Measurements from ENCODE around the gene MRGPRF. TPM values are rescaled to one million over a fixed set of nuclear protein-coding genes. Genes with fewer than 3 reads are reported as not detected.

The MRGPRF gene
- total RNA-seq, 1 experiment from 2014 or later, result 0.76 TPM

DNA sequence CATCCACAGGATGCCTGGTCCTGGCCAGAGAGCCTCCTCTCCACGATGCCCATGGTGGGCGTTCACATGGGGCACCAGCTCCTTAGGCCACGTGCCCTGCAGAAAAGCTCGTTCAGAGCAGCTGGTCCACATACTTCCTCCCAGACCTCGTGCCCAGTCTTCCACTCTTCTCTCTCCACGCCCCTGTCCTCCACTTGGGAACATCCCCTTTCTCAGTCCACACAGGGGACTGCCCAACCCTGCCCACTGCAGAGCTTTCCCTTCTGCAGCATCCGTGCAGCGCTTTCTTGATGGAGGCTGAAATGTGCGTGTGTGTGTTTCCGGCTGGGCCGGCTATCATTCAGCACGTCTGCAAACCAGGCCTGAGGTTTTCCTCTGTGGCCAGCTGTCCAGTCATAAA is 46.9 kb upstream of the MRGPRF start (continued):
- TF ChIP-seq, protein P1, sequence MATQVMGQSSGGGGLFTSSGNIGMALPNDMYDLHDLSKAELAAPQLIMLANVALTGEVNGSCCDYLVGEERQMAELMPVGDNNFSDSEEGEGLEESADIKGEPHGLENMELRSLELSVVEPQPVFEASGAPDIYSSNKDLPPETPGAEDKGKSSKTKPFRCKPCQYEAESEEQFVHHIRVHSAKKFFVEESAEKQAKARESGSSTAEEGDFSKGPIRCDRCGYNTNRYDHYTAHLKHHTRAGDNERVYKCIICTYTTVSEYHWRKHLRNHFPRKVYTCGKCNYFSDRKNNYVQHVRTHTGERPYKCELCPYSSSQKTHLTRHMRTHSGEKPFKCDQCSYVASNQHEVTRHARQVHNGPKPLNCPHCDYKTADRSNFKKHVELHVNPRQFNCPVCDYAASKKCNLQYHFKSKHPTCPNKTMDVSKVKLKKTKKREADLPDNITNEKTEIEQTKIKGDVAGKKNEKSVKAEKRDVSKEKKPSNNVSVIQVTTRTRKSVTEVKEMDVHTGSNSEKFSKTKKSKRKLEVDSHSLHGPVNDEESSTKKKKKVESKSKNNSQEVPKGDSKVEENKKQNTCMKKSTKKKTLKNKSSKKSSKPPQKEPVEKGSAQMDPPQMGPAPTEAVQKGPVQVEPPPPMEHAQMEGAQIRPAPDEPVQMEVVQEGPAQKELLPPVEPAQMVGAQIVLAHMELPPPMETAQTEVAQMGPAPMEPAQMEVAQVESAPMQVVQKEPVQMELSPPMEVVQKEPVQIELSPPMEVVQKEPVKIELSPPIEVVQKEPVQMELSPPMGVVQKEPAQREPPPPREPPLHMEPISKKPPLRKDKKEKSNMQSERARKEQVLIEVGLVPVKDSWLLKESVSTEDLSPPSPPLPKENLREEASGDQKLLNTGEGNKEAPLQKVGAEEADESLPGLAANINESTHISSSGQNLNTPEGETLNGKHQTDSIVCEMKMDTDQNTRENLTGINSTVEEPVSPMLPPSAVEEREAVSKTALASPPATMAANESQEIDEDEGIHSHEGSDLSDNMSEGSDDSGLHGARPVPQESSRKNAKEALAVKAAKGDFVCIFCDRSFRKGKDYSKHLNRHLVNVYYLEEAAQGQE (IDR thresholded peaks at IDR 0.05; ENCODE audit: low read depth), result no peak
- TF ChIP-seq EZH2 (IDR thresholded peaks at IDR 0.05), result no peak
- no peak for TF ChIP-seq CEBPB (IDR thresholded peaks at IDR 0.05; ENCODE audit: low read depth)

DNA sequence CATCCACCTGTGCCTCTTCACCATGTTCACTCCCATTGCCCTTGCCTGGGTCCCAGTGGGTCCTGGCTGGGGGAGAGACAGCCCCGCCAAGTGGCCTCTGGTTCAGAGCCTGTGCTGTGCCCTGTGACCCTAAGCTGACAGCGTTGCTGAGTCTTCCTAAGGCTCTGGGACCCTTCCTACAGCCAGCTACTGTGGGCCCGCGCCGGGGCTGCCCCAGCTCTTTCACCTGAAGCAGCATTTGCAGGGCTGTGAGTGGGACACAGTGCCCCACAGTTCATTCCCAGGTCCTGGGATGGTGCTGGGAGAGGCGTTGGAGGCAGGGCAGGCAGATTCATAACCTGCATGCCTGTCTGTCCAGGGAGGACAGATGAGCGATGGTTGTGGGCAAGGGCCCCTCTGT is 46.4 kb upstream of the MRGPRF start:
- RAD21 ChIA-PET (ENCODE audit: low non-redundant PET in 1 of 2, low total read pairs in 2 of 2, uncharacterized antibody in 2 of 2, unreplicated experiment in 2 of 2), result no interaction called here
- Histone ChIP-seq H3K4me3 (replicated peaks in 1 of 2; ENCODE audit: low read depth in 1 of 2, low read length in 2 of 2) (no peak overlapping the region), H3K9me2 (ENCODE audit: insufficient read depth) (no peaks in the 10 kb centered on the region), H3K79me2 (ENCODE audit: insufficient read depth, low read length) (no peaks in the 10 kb centered on the region), H3K4me1 (ENCODE audit: control insufficient read depth in 1 of 2, insufficient read depth in 2 of 2, low read length in 2 of 2) (no peaks in the 10 kb centered on the region), H3K4me2 (ENCODE audit: low read length) (no peak overlapping the region), H2AFZ (ENCODE audit: low read depth, low read length, poor library complexity, severe bottlenecking) (no peak overlapping the region), H3K36me3 (ENCODE audit: control insufficient read depth in 1 of 2, insufficient read depth in 2 of 2, low read length in 2 of 2) (no peaks in the 10 kb centered on the region; a peak in 1 of 4 replicates), H3K27ac (ENCODE audit: low read depth, low read length) (no peak overlapping the region), H3K9ac (ENCODE audit: low read length) (no peak overlapping the region), H3K9me3 (ENCODE audit: control insufficient read depth in 1 of 2, insufficient read depth in 1 of 2, low read depth in 1 of 2, low read length in 2 of 2) (no peaks in the 10 kb centered on the region), H3K27me3 (ENCODE audit: insufficient read depth, low read length) (no peaks in the 10 kb centered on the region), H4K20me1 (ENCODE audit: insufficient read depth) (no peaks in the 10 kb centered on the region)
- intact Hi-C loops (cut with micrococcal nuclease), result no loop called here
- no peak for ATAC-seq
- CTCF ChIA-PET, result no interaction called here
- no peak for DNase-seq (ENCODE audit: low read depth, low spot score)
- no TSS peak for BruUV-seq (replicated peaks)
- TF ChIP-seq YY1 (IDR thresholded peaks at IDR 0.05; ENCODE audit: extremely low read depth, insufficient replicate concordance, low read depth, low read length) (no peak), SRF (IDR thresholded peaks at IDR 0.05; ENCODE audit: low read depth) (no peak), SIN3A (IDR thresholded peaks at IDR 0.05; ENCODE audit: low read depth) (no peak), ZFX (IDR thresholded peaks at IDR 0.05) (no peak), CEBPB (IDR thresholded peaks at IDR 0.05; ENCODE audit: low read depth) (no peak), SP1 (IDR thresholded peaks at IDR 0.05; ENCODE audit: low read depth) (no peak)
- POLR2A ChIA-PET, result no interaction called here
